Left ventricle myocardium inferior (tissue), 1 donor: Measurements from ENCODE around the gene GPR137. TPM values are rescaled to one million over a fixed set of nuclear protein-coding genes. Genes with fewer than 3 reads are reported as not detected.
"Not testable (repeated sequence)": the region's sequence is repeated elsewhere in the genome, so short reads cannot be mapped to it uniquely, and the experiment has no call there.

Source experiments
- DNase-seq: peaks from one replicate; pipeline ENCODE4 v3.0.0-alpha.2; 2020
- H3K27ac ChIP-seq: fragments of 200-600 bp; replicated peaks from 2 replicates; pipeline ENCODE4 v1.8.0; 2021
- H3K27me3 ChIP-seq: fragments of 200-600 bp; 2 replicates; pipeline ENCODE4 v1.8.0; 2021; ENCODE audit warnings: low read depth
- H3K36me3 ChIP-seq: fragments of 200-600 bp; 2 replicates; pipeline ENCODE4 v1.8.0; 2021
- H3K4me1 ChIP-seq: fragments of 200-600 bp; 2 replicates; pipeline ENCODE4 v1.8.0; 2021
- H3K4me3 ChIP-seq: fragments of 200-600 bp; 2 replicates; pipeline ENCODE4 v1.8.0; 2021; ENCODE audit warnings: mild to moderate bottlenecking, moderate library complexity
- H3K9me3 ChIP-seq: fragments of 200-600 bp; replicated peaks from 2 replicates; pipeline ENCODE4 v1.8.0; 2021
- CTCF ChIP-seq: fragments of 200-600 bp; IDR thresholded peaks from 2 replicates; pipeline ENCODE4 v1.8.0; 2021; ENCODE audit warnings: antibody characterized with exemption, mild to moderate bottlenecking, borderline replicate concordance
- intact Hi-C: fragments of 100-400 bp; cut with micrococcal nuclease; formaldehyde crosslinking; loops from one replicate; pipeline ENCODE4 v1.11.0; 2022
- total RNA-seq: library from RNA; stranded (reverse); fragmentation: NEBNext Ultra II Directional; extraction: Animal tissue kit (Norgen Biotek cat#: 25700); gene quantifications from one replicate; pipeline ENCODE4 v1.2.1, GENCODE V29; 2021
- donor health status: DM: no; HTN: yes; CAD: no; lungs with severe emphysema.

GPR137 gene
- total RNA-seq, 1 donor from 2014 or later: 28.4 TPM

GRCh38 chr11:64244966-64245365 is 40.7 kb upstream of the GPR137 start:
- DNase-seq: no peak
- H3K4me3 ChIP-seq: peak overlapping the region; percentile 88
- intact Hi-C loops: no loop called here
- no peak for TF ChIP-seq CTCF
- peaks cover 66% of the 10 kb centered on the region for H3K4me1 ChIP-seq
- H3K36me3 ChIP-seq: peaks cover 14% of the 10 kb centered on the region
- H3K9me3 ChIP-seq: no peaks in the 10 kb centered on the region
- peak overlapping the region; percentile 97 for H3K27ac ChIP-seq
- no peaks in the 10 kb centered on the region for H3K27me3 ChIP-seq

DNA sequence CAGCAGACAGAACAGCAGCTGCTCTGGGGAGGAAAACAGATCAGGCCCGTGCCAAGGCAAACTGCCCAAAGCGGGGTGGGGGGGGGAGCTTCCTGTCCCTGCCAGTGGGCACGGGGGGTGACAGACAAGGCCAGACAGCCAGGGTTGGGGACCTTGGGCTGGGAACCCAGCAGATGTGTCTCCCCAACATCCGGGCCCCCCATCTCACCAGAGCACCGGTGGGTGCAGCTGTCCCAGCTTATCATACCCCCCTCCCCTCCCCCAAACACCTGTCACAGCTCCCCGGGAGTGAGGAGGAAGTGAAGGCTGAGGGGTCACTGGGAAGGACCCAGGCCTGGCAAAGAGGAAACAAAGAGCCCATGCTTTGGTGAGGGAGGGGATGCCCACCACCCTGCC is 40.2 kb upstream of the GPR137 start:
- H3K36me3 ChIP-seq: peaks cover 14% of the 10 kb centered on the region
- H3K4me1 ChIP-seq: peaks cover 63% of the 10 kb centered on the region
- DNase-seq: no peak
- no peaks in the 10 kb centered on the region for H3K9me3 ChIP-seq
- peak overlapping the region; percentile 97 for H3K27ac ChIP-seq
- intact Hi-C loops: no loop called here
- TF ChIP-seq CTCF: no peak
- peak overlapping the region; percentile 88 for H3K4me3 ChIP-seq
- no peaks in the 10 kb centered on the region for H3K27me3 ChIP-seq

GRCh38 chr11:64245797-64246620 is 39.6 kb upstream of the GPR137 start:
- peaks cover 66% of the 10 kb centered on the region for H3K4me1 ChIP-seq
- intact Hi-C loops: no loop called here
- no peaks in the 10 kb centered on the region for H3K27me3 ChIP-seq
- H3K36me3 ChIP-seq: peaks cover 14% of the 10 kb centered on the region
- H3K27ac ChIP-seq: peak overlapping the region; percentile 97
- peak overlapping the region; percentile 88 for H3K4me3 ChIP-seq
- no peaks in the 10 kb centered on the region for H3K9me3 ChIP-seq
- peak; percentile 72 for DNase-seq
- peak; percentile 7 for TF ChIP-seq CTCF

DNA sequence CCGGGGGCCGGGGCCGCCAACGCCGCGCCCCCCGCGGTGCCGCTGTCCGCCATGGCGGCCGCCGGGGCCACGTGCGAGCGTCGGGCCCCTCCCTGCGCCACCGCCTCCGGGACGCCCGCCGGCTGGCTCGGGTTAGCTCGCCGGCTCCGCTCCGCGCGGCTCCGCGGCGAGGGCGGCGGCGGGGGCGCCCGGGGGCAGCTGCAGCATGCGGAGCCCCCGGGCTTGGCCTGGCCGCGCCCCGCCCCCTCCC is 39.1 kb upstream of the GPR137 start:
- H3K9me3 ChIP-seq, intact Hi-C loops, DNase-seq, H3K27me3 ChIP-seq: not testable (repeated sequence)
- Histone ChIP-seq H3K27ac (peak overlapping the region; percentile 97), H3K4me3 (peak overlapping the region; percentile 88), H3K4me1 (peaks cover 68% of the 10 kb centered on the region), H3K36me3 (peaks cover 14% of the 10 kb centered on the region)

DNA sequence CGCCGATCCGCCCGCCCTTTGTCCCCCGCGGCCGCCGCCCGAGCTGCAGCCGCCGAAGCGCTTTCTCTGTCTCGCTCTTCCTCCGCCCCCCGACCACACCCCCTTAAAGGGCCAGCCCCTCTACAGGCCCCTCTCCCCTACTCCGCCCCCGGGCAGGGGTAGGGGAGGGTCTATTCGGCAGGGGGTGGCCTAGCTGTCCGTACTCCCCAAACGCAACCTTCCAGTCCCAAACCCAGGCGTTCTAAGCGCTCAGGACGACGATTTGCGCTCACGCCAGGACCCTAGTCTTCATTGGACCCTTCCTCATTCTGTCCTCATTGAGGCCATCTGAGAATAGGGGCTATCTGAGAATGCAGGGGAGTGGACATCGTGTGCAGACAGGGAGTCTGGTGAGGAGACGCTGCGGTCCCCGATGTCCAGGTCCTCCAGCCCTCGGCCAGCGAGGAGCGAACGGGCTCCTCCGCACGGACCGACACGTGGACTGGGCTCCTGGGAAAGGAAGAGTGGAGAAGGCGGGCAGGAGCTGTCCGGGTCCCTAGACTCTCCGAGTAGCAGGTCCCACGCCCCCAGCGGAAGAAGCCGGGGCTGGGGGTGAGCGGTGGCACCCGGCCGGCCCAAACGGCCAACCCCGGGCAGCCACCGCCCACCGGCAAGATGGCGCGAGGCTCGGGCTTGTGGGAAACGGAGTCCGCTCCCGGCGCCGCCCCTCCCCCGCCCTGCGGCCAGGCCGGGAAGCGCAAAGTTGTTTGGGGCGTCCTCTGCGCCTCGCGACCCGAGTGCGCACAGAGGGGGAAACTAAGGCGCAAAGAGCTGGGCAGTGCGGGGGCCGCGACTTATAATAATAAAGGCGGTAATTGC is 38.5 kb upstream of the GPR137 start, which contains the start of gene PPP1R14B:
PPP1R14B (minus strand) TSS at position 73 of the 858 bp plus-strand sequence. CDS start 270 bp downstream, outside the sequence.
- H3K36me3 ChIP-seq: peaks cover 14% of the 10 kb centered on the region
- intact Hi-C loops: no loop called here
- no peaks in the 10 kb centered on the region for H3K9me3 ChIP-seq
- DNase-seq: peak; percentile 92
- peak; percentile 29 for TF ChIP-seq CTCF
- H3K27ac ChIP-seq: peak within 1 kb of the TSS; percentile 97
- peaks cover 68% of the 10 kb centered on the region for H3K4me1 ChIP-seq
- no peaks in the 10 kb centered on the region for H3K27me3 ChIP-seq
- H3K4me3 ChIP-seq: peak within 1 kb of the TSS; percentile 88
